SK-N-SH treated with all-trans-retinoic acid at 6 μM for 48 hours (cell line): ENCODE data around the gene CDKN1A.
"Not testable (repeated sequence)": the region's sequence is repeated elsewhere in the genome, so short reads cannot be mapped to it uniquely, and the experiment has no call there.

Experiments
- ATAC-seq: fragments of 200-7000 bp; cut with Tn5 transposase; 3 replicates; pipeline ENCODE4 v1.9.1; 2020; ENCODE audit warnings: mild to moderate bottlenecking, moderate library complexity
- BACH2 ChIP-seq: fragments of 250-450 bp; sonication (Bioruptor Pico); IDR thresholded peaks from 2 replicates; pipeline ENCODE4 v1.9.0; 2021; ENCODE audit warnings: mild to moderate bottlenecking, borderline replicate concordance
- CREB5 ChIP-seq: fragments of 250-450 bp; sonication (Bioruptor Pico); IDR thresholded peaks from 2 replicates; pipeline ENCODE4 v1.5.1; 2020; ENCODE audit warnings: low read depth, mild to moderate bottlenecking, moderate library complexity
- CSDC2 ChIP-seq: fragments of 250-450 bp; sonication (Bioruptor Pico); IDR thresholded peaks from 2 replicates; pipeline ENCODE4 v1.5.0; 2020; ENCODE audit warnings: mild to moderate bottlenecking, moderate library complexity
- ESRRG ChIP-seq: fragments of 250-450 bp; sonication (Bioruptor Pico); IDR thresholded peaks from 2 replicates; pipeline ENCODE4 v1.6.1; 2021; ENCODE audit warnings: mild to moderate bottlenecking
- GLIS3 ChIP-seq: fragments of 250-450 bp; sonication (Bioruptor Pico); IDR thresholded peaks from 2 replicates; pipeline ENCODE4 v1.5.0; 2020; ENCODE audit warnings: mild to moderate bottlenecking, moderate library complexity
- ISL1 ChIP-seq: fragments of 250-450 bp; sonication (Bioruptor Pico); IDR thresholded peaks from 2 replicates; pipeline ENCODE4 v2.1.2; 2022; ENCODE audit warnings: mild to moderate bottlenecking, moderate library complexity
- RARB ChIP-seq: fragments of 250-450 bp; sonication (Bioruptor Pico); IDR thresholded peaks from 2 replicates; pipeline ENCODE4 v1.8.0; 2021; ENCODE audit warnings: mild to moderate bottlenecking, moderate library complexity
- TCF4 ChIP-seq: fragments of 250-450 bp; sonication (Bioruptor Pico); IDR thresholded peaks from 2 replicates; pipeline ENCODE4 v1.8.0; 2021; ENCODE audit warnings: mild to moderate bottlenecking, moderate library complexity, borderline replicate concordance
- TOX ChIP-seq: fragments of 250-450 bp; sonication (Bioruptor Pico); IDR thresholded peaks from 2 replicates; pipeline ENCODE4 v1.8.0; 2021; ENCODE audit warnings: mild to moderate bottlenecking, moderate library complexity, borderline replicate concordance
- TSHZ2 ChIP-seq: fragments of 250-450 bp; sonication (Bioruptor Pico); IDR thresholded peaks from 2 replicates; pipeline ENCODE4 v1.5.0; 2020; ENCODE audit warnings: mild to moderate bottlenecking, moderate library complexity
- ZC3H10 ChIP-seq: fragments of 250-450 bp; sonication (Bioruptor Pico); IDR thresholded peaks from 2 replicates; pipeline ENCODE4 v1.5.1; 2021; ENCODE audit warnings: mild to moderate bottlenecking, moderate library complexity
- ZFP3 ChIP-seq: fragments of 250-450 bp; sonication (Bioruptor Pico); IDR thresholded peaks from 2 replicates; pipeline ENCODE4 v1.5.0; 2020; ENCODE audit warnings: mild to moderate bottlenecking, moderate library complexity
- ZFP30 ChIP-seq: fragments of 450-650 bp; formaldehyde crosslinking; IDR thresholded peaks from 2 replicates; pipeline ENCODE4 v1.5.0; 2022; ENCODE audit warnings: mild to moderate bottlenecking, moderate library complexity
- ZNF565 ChIP-seq: fragments of 450-650 bp; formaldehyde crosslinking; conservative IDR thresholded peaks from 2 replicates; pipeline ENCODE4 v1.5.0; 2020; ENCODE audit warnings: low read depth, mild to moderate bottlenecking, moderate library complexity
- ZNF70 ChIP-seq: fragments of 450-650 bp; formaldehyde crosslinking; IDR thresholded peaks from 2 replicates; pipeline ENCODE4 v1.5.0; 2020; ENCODE audit warnings: mild to moderate bottlenecking, moderate library complexity
- ZNF8 ChIP-seq: fragments of 450-650 bp; formaldehyde crosslinking; IDR thresholded peaks from 2 replicates; pipeline ENCODE4 v1.5.0; 2020; ENCODE audit warnings: mild to moderate bottlenecking, moderate library complexity
- TF ChIP-seq, protein P1 (sequence below): fragments of 250-450 bp; sonication (Bioruptor Pico); IDR thresholded peaks from 2 replicates; pipeline ENCODE4 v1.8.0; 2020; ENCODE audit warnings: mild to moderate bottlenecking, moderate library complexity, borderline replicate concordance
- TF ChIP-seq, protein P2 (sequence below): fragments of 250-450 bp; sonication (Bioruptor Pico); IDR thresholded peaks from 2 replicates; pipeline ENCODE4 v1.8.0; 2021; ENCODE audit warnings: low read depth, mild to moderate bottlenecking, moderate library complexity, borderline replicate concordance

Gene CDKN1A

DNA sequence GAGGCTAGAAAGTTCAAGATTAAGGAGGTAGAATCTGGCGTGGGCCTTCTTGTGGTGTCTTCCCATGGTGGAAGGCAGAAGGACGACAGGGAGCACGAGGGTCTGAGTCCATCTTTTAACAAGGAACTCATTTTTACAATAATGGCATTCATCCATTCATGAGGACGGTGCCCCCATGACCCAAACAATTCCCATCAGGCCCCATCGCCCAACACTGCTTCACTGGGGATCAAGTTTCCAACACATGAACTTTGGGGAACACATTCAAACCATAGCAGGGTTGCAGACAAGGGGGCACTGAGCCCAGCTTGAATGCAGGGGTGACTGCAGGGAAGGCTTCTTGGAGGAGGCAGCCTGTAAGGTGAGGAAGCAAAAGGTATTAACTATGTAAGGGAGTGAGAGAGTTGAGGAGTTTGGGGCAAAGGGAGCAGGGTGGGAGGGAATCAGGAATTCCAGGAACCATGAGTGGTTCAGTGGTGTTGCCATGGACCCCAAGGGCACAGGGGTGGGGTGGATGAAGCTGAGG lies 24.6 kb downstream of the CDKN1A start:
- ATAC-seq: no peak
- TF ChIP-seq, protein P1, sequence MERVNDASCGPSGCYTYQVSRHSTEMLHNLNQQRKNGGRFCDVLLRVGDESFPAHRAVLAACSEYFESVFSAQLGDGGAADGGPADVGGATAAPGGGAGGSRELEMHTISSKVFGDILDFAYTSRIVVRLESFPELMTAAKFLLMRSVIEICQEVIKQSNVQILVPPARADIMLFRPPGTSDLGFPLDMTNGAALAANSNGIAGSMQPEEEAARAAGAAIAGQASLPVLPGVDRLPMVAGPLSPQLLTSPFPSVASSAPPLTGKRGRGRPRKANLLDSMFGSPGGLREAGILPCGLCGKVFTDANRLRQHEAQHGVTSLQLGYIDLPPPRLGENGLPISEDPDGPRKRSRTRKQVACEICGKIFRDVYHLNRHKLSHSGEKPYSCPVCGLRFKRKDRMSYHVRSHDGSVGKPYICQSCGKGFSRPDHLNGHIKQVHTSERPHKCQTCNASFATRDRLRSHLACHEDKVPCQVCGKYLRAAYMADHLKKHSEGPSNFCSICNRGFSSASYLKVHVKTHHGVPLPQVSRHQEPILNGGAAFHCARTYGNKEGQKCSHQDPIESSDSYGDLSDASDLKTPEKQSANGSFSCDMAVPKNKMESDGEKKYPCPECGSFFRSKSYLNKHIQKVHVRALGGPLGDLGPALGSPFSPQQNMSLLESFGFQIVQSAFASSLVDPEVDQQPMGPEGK (CRISPR knock-in tag): no peak
- no peak for TF ChIP-seq BACH2 (CRISPR knock-in tag)
- TF ChIP-seq ESRRG (CRISPR knock-in tag): no peak
- TF ChIP-seq CSDC2 (CRISPR knock-in tag): no peak
- TF ChIP-seq RARB: no peak
- TF ChIP-seq ZFP30 (CRISPR knock-in tag): no peak
- TF ChIP-seq TOX: no peak
- TF ChIP-seq ZFP3 (CRISPR knock-in tag): no peak
- TF ChIP-seq ISL1 (CRISPR knock-in tag): no peak
- TF ChIP-seq TSHZ2 (CRISPR knock-in tag): no peak

DNA sequence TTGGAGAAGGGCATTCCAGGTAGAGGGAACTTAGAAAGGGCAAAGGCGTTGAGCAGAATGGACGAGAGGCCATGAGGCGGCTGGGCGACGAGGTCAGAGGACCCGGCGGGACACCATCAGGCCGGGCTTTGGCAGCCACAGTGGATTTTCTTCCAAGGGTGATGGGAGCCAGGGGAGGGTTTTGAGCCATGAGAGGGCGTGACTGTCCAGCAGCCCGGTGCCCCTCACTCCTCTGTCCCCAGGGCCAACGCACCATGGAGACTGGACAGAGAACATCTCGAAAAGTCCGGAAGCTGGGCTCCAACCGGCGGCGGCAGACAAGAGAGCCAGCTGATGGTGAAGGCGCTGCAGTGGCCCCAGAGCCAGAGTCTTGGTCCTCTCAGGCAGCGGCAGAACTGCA lies 25.5 kb downstream of the CDKN1A start:
- TF ChIP-seq TCF4 (CRISPR knock-in tag) (no peak), ISL1 (CRISPR knock-in tag) (no peak), ZNF70 (CRISPR knock-in tag) (no peak), CREB5 (CRISPR knock-in tag) (no peak), RARB (no peak), ZFP30 (CRISPR knock-in tag) (no peak)
- TF ChIP-seq, protein P1 (CRISPR knock-in tag): no peak
- ATAC-seq: no peak

GRCh38 chr6:36704961-36705577 lies 26.6 kb downstream of the CDKN1A start:
- not testable (repeated sequence) for ATAC-seq

DNA sequence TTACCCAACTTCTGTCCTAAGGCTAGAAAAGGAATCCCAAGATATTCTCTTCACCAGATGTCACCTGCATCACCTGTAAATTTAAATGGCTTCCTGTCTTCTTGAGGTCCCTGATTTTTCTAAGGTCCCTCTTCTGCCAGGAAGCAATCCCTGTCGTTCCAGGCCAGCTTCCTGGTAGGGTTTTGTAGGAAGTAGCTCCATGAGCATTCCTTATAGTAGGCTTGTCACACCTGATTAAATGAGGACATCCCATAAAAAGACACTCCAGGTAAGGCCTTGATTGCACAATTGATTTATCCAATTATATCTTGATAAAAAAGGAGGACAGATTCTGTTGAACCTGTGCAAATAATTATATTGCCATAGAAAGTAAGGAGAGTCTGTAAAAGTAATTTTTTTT lies 27.8 kb downstream of the CDKN1A start:
- no peak for ATAC-seq
- TF ChIP-seq, protein P2, sequence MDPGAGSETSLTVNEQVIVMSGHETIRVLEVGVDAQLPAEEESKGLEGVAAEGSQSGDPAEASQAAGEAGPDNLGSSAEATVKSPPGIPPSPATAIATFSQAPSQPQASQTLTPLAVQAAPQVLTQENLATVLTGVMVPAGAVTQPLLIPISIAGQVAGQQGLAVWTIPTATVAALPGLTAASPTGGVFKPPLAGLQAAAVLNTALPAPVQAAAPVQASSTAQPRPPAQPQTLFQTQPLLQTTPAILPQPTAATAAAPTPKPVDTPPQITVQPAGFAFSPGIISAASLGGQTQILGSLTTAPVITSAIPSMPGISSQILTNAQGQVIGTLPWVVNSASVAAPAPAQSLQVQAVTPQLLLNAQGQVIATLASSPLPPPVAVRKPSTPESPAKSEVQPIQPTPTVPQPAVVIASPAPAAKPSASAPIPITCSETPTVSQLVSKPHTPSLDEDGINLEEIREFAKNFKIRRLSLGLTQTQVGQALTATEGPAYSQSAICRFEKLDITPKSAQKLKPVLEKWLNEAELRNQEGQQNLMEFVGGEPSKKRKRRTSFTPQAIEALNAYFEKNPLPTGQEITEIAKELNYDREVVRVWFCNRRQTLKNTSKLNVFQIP: no peak
- TF ChIP-seq ZC3H10 (no peak), ZNF565 (no peak), RARB (no peak), TSHZ2 (CRISPR knock-in tag) (no peak), ZNF8 (no peak), GLIS3 (no peak), TOX (no peak), BACH2 (CRISPR knock-in tag) (no peak)
- TF ChIP-seq, protein P1 (CRISPR knock-in tag): no peak
- TF ChIP-seq, all 23 proteins: peak for 0
